Diencephalon (tissue), 1 donor: ENCODE data around the gene ADAMTS13. TPM values are rescaled to one million over a fixed set of nuclear protein-coding genes. Genes with fewer than 3 reads are reported as not detected.

Experiments used
- total RNA-seq: library from RNA; depleted of rRNA; stranded (reverse); fragments of >200 nt; gene quantifications from one replicate; pipeline ENCODE4 v1.2.3, GENCODE V29; 2014

ADAMTS13 gene
- total RNA-seq = 3.5 TPM

GRCh38 chr9:133421615-133422542 lies at the start of gene ADAMTS13:
TSS of gene ADAMTS13 (plus strand) at chr9:133422367. CDS start at chr9:133422444, 77 bp downstream.

GRCh38 chr9:133375724-133376654 lies 46.2 kb upstream of the ADAMTS13 start, which contains the start of the genes STKLD1 and SURF4:
TSS of gene STKLD1 (plus strand) at chr9:133376366. CDS start at chr9:133376474, 108 bp downstream.
TSS of gene SURF4 (minus strand) at chr9:133376060. CDS start at chr9:133375969, 91 bp downstream.

DNA sequence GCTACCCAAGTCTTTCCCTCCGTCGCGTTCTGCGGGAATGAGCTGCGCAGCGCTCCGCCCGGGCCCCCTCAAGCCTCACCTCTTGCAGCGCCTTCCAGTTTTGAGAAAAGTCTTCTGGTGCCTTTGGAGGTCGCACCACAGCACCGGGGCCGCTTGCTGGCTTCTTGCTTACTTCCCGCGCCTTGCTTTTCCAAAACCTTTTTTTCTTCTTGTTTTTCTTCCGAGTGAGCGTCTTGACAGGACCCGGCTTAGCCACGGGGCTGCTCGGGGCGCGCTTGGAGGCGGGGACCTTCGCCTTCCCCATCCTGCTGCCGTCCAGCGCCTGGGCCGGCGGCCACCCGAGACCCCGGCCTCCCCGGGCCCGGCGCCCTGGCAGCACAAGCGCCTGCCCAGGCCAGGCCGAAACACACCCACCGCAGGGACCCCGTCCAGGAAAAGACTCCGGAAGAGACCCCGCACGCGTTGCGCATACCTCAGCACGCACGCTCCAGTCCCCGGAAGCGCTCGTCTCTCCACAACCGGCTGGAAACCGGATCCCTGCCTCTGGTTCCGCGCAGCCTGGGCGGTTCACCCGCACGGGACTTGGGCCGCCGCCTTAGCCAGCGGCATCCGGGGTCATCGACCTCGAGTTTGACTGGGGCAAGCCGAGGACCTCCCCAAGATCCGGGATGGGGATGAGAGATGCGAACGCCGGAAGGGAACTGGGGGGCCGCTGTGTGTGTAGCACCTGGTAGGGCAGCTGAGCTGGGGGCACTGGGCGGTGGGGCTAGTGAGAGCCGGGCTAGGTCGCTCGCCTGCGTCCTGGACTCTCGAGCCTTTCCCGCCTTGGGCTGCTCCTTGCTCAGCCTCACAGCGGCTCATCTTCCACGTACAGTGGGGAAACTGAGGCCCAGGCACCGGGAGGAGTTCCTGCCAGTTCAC lies 4.4 kb upstream of the ADAMTS13 start, which contains the start of gene REXO4:
TSS of gene REXO4 (minus strand) at position 470 of the 921 bp plus-strand sequence. CDS start at position 304, 166 bp downstream.

GRCh38 chr9:133459476-133460404 lies 37.6 kb downstream of the ADAMTS13 start, which contains the start of gene CACFD1:
TSS of gene CACFD1 (plus strand) at chr9:133459978. CDS start at chr9:133460067, 89 bp downstream.

GRCh38 chr9:133478851-133479711 lies 56.9 kb downstream of the ADAMTS13 start, which contains the start of gene SLC2A6:
TSS of gene SLC2A6 (minus strand) at chr9:133479099. CDS start at chr9:133479059, 40 bp downstream.

Other genes with a start within 250 kb of the ADAMTS13 start
- gene OBP2B, start 213.1 kb upstream of the ADAMTS13 start, total RNA-seq = not detected
- gene ABO, start 147.2 kb upstream of the ADAMTS13 start, total RNA-seq = under 0.01 TPM
- 18.2 TPM for gene SURF6, start 86.2 kb upstream of the ADAMTS13 start, total RNA-seq
- gene MED22, start 74.2 kb upstream of the ADAMTS13 start, total RNA-seq = 15.9 TPM
- gene RPL7A, start 74.1 kb upstream of the ADAMTS13 start, total RNA-seq = 914 TPM
- 17.8 TPM for gene SURF1, start 65.9 kb upstream of the ADAMTS13 start, total RNA-seq
- 19.6 TPM for gene SURF2, start 65.8 kb upstream of the ADAMTS13 start, total RNA-seq
- gene SURF4, start 46.3 kb upstream of the ADAMTS13 start, total RNA-seq = 91.3 TPM
- gene STKLD1, start 46.0 kb upstream of the ADAMTS13 start, total RNA-seq = 3.0 TPM
- 13.6 TPM for gene REXO4, start 4.4 kb upstream of the ADAMTS13 start, total RNA-seq
- gene CACFD1, start 37.6 kb downstream of the ADAMTS13 start, total RNA-seq = 23.1 TPM
- 22.8 TPM for gene SLC2A6, start 56.7 kb downstream of the ADAMTS13 start, total RNA-seq
- not detected for gene MYMK, start 102.6 kb downstream of the ADAMTS13 start, total RNA-seq
- gene ADAMTSL2, start 112.3 kb downstream of the ADAMTS13 start, total RNA-seq = 6.0 TPM
- gene FAM163B, start 187.0 kb downstream of the ADAMTS13 start, total RNA-seq = 11.3 TPM
- gene DBH, start 214.0 kb downstream of the ADAMTS13 start, total RNA-seq = under 0.01 TPM